Upper lobe of right lung (tissue), 1 donor: ENCODE results near the gene STK39. TPM values are rescaled to one million over a fixed set of nuclear protein-coding genes. Genes with fewer than 3 reads are reported as not detected.
A peak's percentile ranks its signal among the peaks of the same experiment; 100 is the strongest.

ENCODE experiments used
- ATAC-seq: fragments of 200-7000 bp; cut with Tn5 transposase; one replicate; pipeline ENCODE4 v1.9.1; 2020; ENCODE audit warnings: mild to moderate bottlenecking, moderate library complexity
- DNase-seq: peaks from one replicate; pipeline ENCODE4 v3.0.0-alpha.2; 2020
- H3K27ac ChIP-seq: fragments of 200-600 bp; one replicate; pipeline ENCODE4 v1.8.0; 2022
- H3K27me3 ChIP-seq: fragments of 200-600 bp; one replicate; pipeline ENCODE4 v1.8.0; 2022; ENCODE audit warnings: mild to moderate bottlenecking
- H3K36me3 ChIP-seq: fragments of 200-600 bp; one replicate; pipeline ENCODE4 v1.8.0; 2022
- H3K4me1 ChIP-seq: fragments of 200-600 bp; one replicate; pipeline ENCODE4 v1.8.0; 2022
- H3K4me3 ChIP-seq: fragments of 200-600 bp; one replicate; pipeline ENCODE4 v1.8.0; 2022; ENCODE audit warnings: mild to moderate bottlenecking
- H3K9me3 ChIP-seq: fragments of 200-600 bp; one replicate; pipeline ENCODE4 v1.8.0; 2022
- intact Hi-C: fragments of 100-400 bp; cut with DNase I; formaldehyde crosslinking; loops from one replicate; pipeline ENCODE4 v1.11.0; 2022
- total RNA-seq: library from RNA; stranded (reverse); fragmentation: NEBNext Ultra II Directional; extraction: Animal tissue kit (Norgen Biotek cat#: 25700); gene quantifications from one replicate; pipeline ENCODE4 v1.2.1, GENCODE V29; 2021
- TF ChIP-seq, protein P1 (sequence below): fragments of 200-600 bp; IDR thresholded peaks from one replicate; pipeline ENCODE4 v1.8.0; 2022; ENCODE audit warnings: antibody characterized with exemption
- donor health status: DM: no; HTN: yes; CAD: no; lungs with severe emphysema.

Gene STK39
- total RNA-seq, 1 donor from 2014 or later, result 13.2 TPM

GRCh38 chr2:168167511-168168263 is 79.7 kb downstream of the STK39 start:
- no peaks in the 10 kb centered on the region for H3K36me3 ChIP-seq
- H3K4me1 ChIP-seq, result no peaks in the 10 kb centered on the region
- TF ChIP-seq, protein P1, sequence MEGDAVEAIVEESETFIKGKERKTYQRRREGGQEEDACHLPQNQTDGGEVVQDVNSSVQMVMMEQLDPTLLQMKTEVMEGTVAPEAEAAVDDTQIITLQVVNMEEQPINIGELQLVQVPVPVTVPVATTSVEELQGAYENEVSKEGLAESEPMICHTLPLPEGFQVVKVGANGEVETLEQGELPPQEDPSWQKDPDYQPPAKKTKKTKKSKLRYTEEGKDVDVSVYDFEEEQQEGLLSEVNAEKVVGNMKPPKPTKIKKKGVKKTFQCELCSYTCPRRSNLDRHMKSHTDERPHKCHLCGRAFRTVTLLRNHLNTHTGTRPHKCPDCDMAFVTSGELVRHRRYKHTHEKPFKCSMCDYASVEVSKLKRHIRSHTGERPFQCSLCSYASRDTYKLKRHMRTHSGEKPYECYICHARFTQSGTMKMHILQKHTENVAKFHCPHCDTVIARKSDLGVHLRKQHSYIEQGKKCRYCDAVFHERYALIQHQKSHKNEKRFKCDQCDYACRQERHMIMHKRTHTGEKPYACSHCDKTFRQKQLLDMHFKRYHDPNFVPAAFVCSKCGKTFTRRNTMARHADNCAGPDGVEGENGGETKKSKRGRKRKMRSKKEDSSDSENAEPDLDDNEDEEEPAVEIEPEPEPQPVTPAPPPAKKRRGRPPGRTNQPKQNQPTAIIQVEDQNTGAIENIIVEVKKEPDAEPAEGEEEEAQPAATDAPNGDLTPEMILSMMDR, result no peak
- intact Hi-C loops, result no loop called here
- no peaks in the 10 kb centered on the region for H3K27me3 ChIP-seq
- H3K27ac ChIP-seq, result no peak overlapping the region
- ATAC-seq (no peak), DNase-seq (no peak)
- no peaks in the 10 kb centered on the region for H3K9me3 ChIP-seq
- no peak overlapping the region for H3K4me3 ChIP-seq

- ATAC-seq (no peak), DNase-seq (no peak)
- H3K4me3 ChIP-seq, result no peak overlapping the region
- H3K9me3 ChIP-seq, result no peaks in the 10 kb centered on the region
- H3K27me3 ChIP-seq, result no peaks in the 10 kb centered on the region
- no peaks in the 10 kb centered on the region for H3K36me3 ChIP-seq
- no peak overlapping the region for H3K27ac ChIP-seq
- no peaks in the 10 kb centered on the region for H3K4me1 ChIP-seq
- TF ChIP-seq, protein P1, result no peak
- intact Hi-C loops, result no loop called here
Observed at GRCh38 chr2:168166902-168167510, 80.4 kb downstream of the STK39 start.

DNA sequence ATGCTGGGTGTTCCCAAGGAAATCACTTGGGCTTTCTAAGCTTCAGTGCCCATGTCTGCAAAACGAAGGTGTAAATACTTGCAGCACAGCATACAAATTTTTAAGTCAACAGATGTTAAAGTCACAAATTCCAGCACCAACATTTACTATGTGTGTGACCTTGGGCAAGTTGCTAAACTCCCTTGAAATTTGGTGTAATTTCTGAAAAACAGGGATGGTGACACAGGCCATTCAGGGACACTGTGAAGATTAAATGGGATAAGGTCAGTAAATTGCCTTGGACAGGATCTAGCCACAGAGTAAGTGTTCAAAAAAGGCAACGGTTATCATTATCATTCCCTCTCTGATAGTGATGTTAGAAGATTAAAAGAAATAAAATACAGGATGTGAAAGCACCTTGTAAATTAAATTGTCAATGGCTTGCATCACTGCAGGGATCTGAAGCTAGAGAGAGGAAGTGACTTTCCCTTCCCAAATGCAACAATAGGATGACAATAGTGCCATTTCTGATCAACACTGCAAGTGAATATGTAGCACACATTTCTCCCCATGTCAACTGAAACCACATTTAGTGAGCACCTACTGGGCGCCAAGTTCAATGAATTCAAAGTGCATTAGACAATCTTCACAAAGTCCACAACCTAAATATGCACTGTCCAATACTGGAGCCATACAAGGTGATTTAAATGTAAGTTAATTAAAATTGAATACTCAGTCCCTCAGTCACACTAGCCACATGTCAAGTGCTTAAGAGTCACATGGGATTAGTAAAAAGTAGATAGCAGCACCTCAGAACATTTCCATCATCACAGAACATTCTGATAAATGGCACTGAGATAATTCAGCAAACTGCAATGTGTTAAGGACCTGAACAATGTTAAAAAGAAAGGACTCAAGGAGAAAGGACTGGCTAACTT is 81.2 kb downstream of the STK39 start:
- Histone ChIP-seq H3K36me3 (no peaks in the 10 kb centered on the region), H3K27ac (no peak overlapping the region), H3K9me3 (no peaks in the 10 kb centered on the region), H3K27me3 (no peaks in the 10 kb centered on the region), H3K4me3 (no peak overlapping the region), H3K4me1 (no peaks in the 10 kb centered on the region)
- ATAC-seq (no peak), DNase-seq (no peak)
- TF ChIP-seq, protein P1, result no peak
- intact Hi-C loops, result no loop called here

DNA sequence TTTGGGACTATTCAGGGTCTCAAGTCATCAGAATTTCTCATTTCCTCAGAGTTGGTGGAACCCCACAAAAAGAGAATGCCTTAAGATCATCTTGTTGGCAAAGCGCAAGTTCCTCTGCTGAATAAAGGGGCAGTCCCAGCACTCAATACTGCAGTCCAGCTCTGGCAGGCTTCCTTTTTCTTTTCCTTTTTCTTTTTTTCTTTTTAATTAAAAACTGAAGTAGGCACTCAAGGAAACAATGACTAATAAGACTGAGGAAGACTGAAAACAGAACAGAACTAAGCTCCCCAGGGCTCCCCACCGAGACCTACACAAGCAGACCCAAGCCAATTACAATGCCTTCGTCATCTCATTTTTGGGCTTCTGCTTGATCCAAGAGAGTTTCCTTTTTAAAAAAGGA is 82.0 kb downstream of the STK39 start:
- Histone ChIP-seq H3K4me3 (no peak overlapping the region), H3K36me3 (no peaks in the 10 kb centered on the region), H3K4me1 (no peaks in the 10 kb centered on the region), H3K27ac (no peak overlapping the region), H3K27me3 (no peaks in the 10 kb centered on the region), H3K9me3 (no peaks in the 10 kb centered on the region)
- DNase-seq (no peak), ATAC-seq (peak; percentile 29)
- TF ChIP-seq, protein P1, result no peak
- intact Hi-C loops, result no loop called here

- no peaks in the 10 kb centered on the region for H3K9me3 ChIP-seq
- intact Hi-C loops, result no loop called here
- H3K4me1 ChIP-seq, result no peaks in the 10 kb centered on the region
- no peak overlapping the region for H3K4me3 ChIP-seq
- DNase-seq, result no peak
- no peak for ATAC-seq
- peaks cover 5% of the 10 kb centered on the region for H3K36me3 ChIP-seq
- TF ChIP-seq, protein P1, result no peak
- H3K27ac ChIP-seq, result no peak overlapping the region
- no peaks in the 10 kb centered on the region for H3K27me3 ChIP-seq
Observed at GRCh38 chr2:168160897-168161296, 86.5 kb downstream of the STK39 start.
